Uterus (tissue), 2 donors: ENCODE data around the gene CNMD.

ENCODE experiments used
- CTCF ChIP-seq, 4 experiments: fragments of 200-600 bp in 2 of 4; fragments of 450-650 bp in 2 of 4; sonication (generic) in 2 of 4; IDR thresholded peaks; one replicate each; pipeline ENCODE4 v1.5.1; 2016 to 2019; ENCODE audit warnings: antibody characterized with exemption in 4 of 4, mild to moderate bottlenecking in 2 of 4, moderate library complexity in 1 of 4
- POLR2A ChIP-seq, 2 donors: fragments of 450-650 bp; IDR thresholded peaks; one replicate each; pipeline ENCODE4 v1.6.1; 2016; ENCODE audit warnings: antibody characterized with exemption in 2 of 2, mild to moderate bottlenecking in 1 of 2, moderate library complexity in 1 of 2

GRCh38 chr13:52746141-52746540 is 6.5 kb upstream of the CNMD start:
- TF ChIP-seq CTCF (IDR thresholded peaks at IDR 0.05) (no peak), POLR2A (IDR thresholded peaks at IDR 0.05) (no peak)
